ENCODE measurements around the gene SMC2.

Gene SMC2

GRCh38 chr9:104071589-104071988, 22.5 kb upstream of the SMC2 start:
- no peak overlapping the region for H3K4me2 ChIP-seq (ENCODE audit: insufficient read depth, low read length)
- no peak overlapping the region for H3K9ac ChIP-seq (ENCODE audit: low read depth, low read length)
- H3K27me3 ChIP-seq (ENCODE audit: insufficient read depth, low read length, poor library complexity), result no peaks in the 10 kb centered on the region
- no peak overlapping the region for H3K27ac ChIP-seq (ENCODE audit: low read length)
- H2AFZ ChIP-seq (ENCODE audit: low read depth, low read length), result no peak overlapping the region
- no peaks in the 10 kb centered on the region for H3K36me3 ChIP-seq (ENCODE audit: insufficient read depth, low read length)
- no peak for TF ChIP-seq EZH2 (IDR thresholded peaks at IDR 0.05; ENCODE audit: borderline replicate concordance, low read depth, low read length, severe bottlenecking)
- no peak for TF ChIP-seq CTCF (IDR thresholded peaks at IDR 0.05; ENCODE audit: borderline replicate concordance, extremely low read depth, low read length, poor library complexity, severe bottlenecking)
- no peaks in the 10 kb centered on the region for H3K4me1 ChIP-seq (ENCODE audit: insufficient read depth, low read length)
- no peaks in the 10 kb centered on the region for H3K9me3 ChIP-seq (ENCODE audit: insufficient read depth, low read length, severe bottlenecking)
- H3K79me2 ChIP-seq (ENCODE audit: insufficient read depth, low read length), result no peaks in the 10 kb centered on the region
- ATAC-seq (ENCODE audit: insufficient read depth, low read depth) (no peak), DNase-seq (no peak)
- H4K20me1 ChIP-seq (ENCODE audit: insufficient read depth, low read length), result no peaks in the 10 kb centered on the region
- H3K4me3 ChIP-seq (ENCODE audit: low read depth in 1 of 2, low read length in 2 of 2), result no peak overlapping the region

- no peak for TF ChIP-seq CTCF (IDR thresholded peaks at IDR 0.05; ENCODE audit: borderline replicate concordance, extremely low read depth, low read length, poor library complexity, severe bottlenecking)
- TF ChIP-seq EZH2 (IDR thresholded peaks at IDR 0.05; ENCODE audit: borderline replicate concordance, low read depth, low read length, severe bottlenecking), result no peak
- Histone ChIP-seq H3K79me2 (ENCODE audit: insufficient read depth, low read length) (no peaks in the 10 kb centered on the region), H3K9ac (ENCODE audit: low read depth, low read length) (no peak overlapping the region), H4K20me1 (ENCODE audit: insufficient read depth, low read length) (no peaks in the 10 kb centered on the region), H3K27me3 (ENCODE audit: insufficient read depth, low read length, poor library complexity) (no peaks in the 10 kb centered on the region), H3K4me2 (ENCODE audit: insufficient read depth, low read length) (no peak overlapping the region), H3K9me3 (ENCODE audit: insufficient read depth, low read length, severe bottlenecking) (no peaks in the 10 kb centered on the region), H2AFZ (ENCODE audit: low read depth, low read length) (no peak overlapping the region), H3K4me3 (ENCODE audit: low read depth in 1 of 2, low read length in 2 of 2) (no peak overlapping the region), H3K27ac (ENCODE audit: low read length) (no peak overlapping the region), H3K36me3 (ENCODE audit: insufficient read depth, low read length) (no peaks in the 10 kb centered on the region), H3K4me1 (ENCODE audit: insufficient read depth, low read length) (no peaks in the 10 kb centered on the region)
- ATAC-seq (ENCODE audit: insufficient read depth, low read depth), result no peak
- DNase-seq, result no peak
Measured at GRCh38 chr9:104073098-104073769, 20.9 kb upstream of the SMC2 start.

GRCh38 chr9:104073770-104074133, 20.4 kb upstream of the SMC2 start:
- Histone ChIP-seq H3K4me2 (ENCODE audit: insufficient read depth, low read length) (no peak overlapping the region), H3K4me1 (ENCODE audit: insufficient read depth, low read length) (no peaks in the 10 kb centered on the region), H3K27ac (ENCODE audit: low read length) (no peak overlapping the region), H3K4me3 (ENCODE audit: low read depth in 1 of 2, low read length in 2 of 2) (no peak overlapping the region), H4K20me1 (ENCODE audit: insufficient read depth, low read length) (no peaks in the 10 kb centered on the region), H2AFZ (ENCODE audit: low read depth, low read length) (no peak overlapping the region), H3K79me2 (ENCODE audit: insufficient read depth, low read length) (no peaks in the 10 kb centered on the region), H3K9ac (ENCODE audit: low read depth, low read length) (no peak overlapping the region), H3K9me3 (ENCODE audit: insufficient read depth, low read length, severe bottlenecking) (no peaks in the 10 kb centered on the region), H3K36me3 (ENCODE audit: insufficient read depth, low read length) (no peaks in the 10 kb centered on the region), H3K27me3 (ENCODE audit: insufficient read depth, low read length, poor library complexity) (no peaks in the 10 kb centered on the region)
- TF ChIP-seq EZH2 (IDR thresholded peaks at IDR 0.05; ENCODE audit: borderline replicate concordance, low read depth, low read length, severe bottlenecking), result no peak
- no peak for TF ChIP-seq CTCF (IDR thresholded peaks at IDR 0.05; ENCODE audit: borderline replicate concordance, extremely low read depth, low read length, poor library complexity, severe bottlenecking)
- DNase-seq, result no peak
- ATAC-seq (ENCODE audit: insufficient read depth, low read depth), result no peak
